SK-N-SH (cell line): ENCODE results near the gene MYBPH. TPM values are rescaled to one million over a fixed set of nuclear protein-coding genes. Genes with fewer than 3 reads are reported as not detected.

Experiments
- CTCF ChIA-PET: fragments of 300-600, 350-600 bp; formaldehyde crosslinking; extraction: SDS; loops from one replicate; lab custom pipeline; 2021; lab: Yijun Ruan, JAX
- POLR2A ChIA-PET: fragments of 350-600 bp; sonication (Branson Sonifier 250); formaldehyde crosslinking; extraction: SDS; loops from one replicate; lab custom pipeline; 2020; ENCODE audit warnings: antibody characterized with exemption, inconsistent platforms; lab: Yijun Ruan, JAX
- DNase-seq: peaks from one replicate; pipeline ENCODE4 v3.0.0; 2012
- H2AFZ ChIP-seq: fragments of 200-600 bp; sonication (generic); 2 replicates; pipeline ENCODE4 v1.8.1; 2016; ENCODE audit warnings: antibody characterized with exemption, mild to moderate bottlenecking, low read depth
- H3F3A ChIP-seq: fragments of 200-600 bp; sonication (generic); replicated peaks from 2 replicates; pipeline ENCODE3; 2016; ENCODE audit warnings: antibody characterized with exemption, mild to moderate bottlenecking; ENCODE audit not compliant: insufficient read depth
- H3K27ac ChIP-seq, 2 experiments: fragments of 200-500 bp in 1 of 2; fragments of 200-600 bp in 1 of 2; sonication (Bioruptor generic) in 1 of 2; sonication (generic), shearing (Covaris generic) in 1 of 2; 2 replicates each; pipeline versions ENCODE4 v1.5.1 to v1.6.1; 2014 to 2016; ENCODE audit warnings: low read depth in 2 of 2, inconsistent platforms in 1 of 2, low read length in 1 of 2, mild to moderate bottlenecking in 1 of 2, mixed read lengths in 1 of 2
- H3K27me3 ChIP-seq: fragments of 200-600 bp; sonication (generic), shearing (Covaris generic); 2 replicates; pipeline ENCODE4 v1.6.1; 2016; ENCODE audit warnings: mixed run types; ENCODE audit not compliant: insufficient read depth
- H3K36me3 ChIP-seq, 2 experiments: fragments of 200-500 bp in 1 of 2; fragments of 200-600 bp in 1 of 2; sonication (Bioruptor generic) in 1 of 2; sonication (generic) in 1 of 2; replicated peaks in 1 of 2; 2 replicates each; pipeline versions ENCODE3 to v1.5.1; 2014 to 2016; ENCODE audit warnings: low read length in 1 of 2, mild to moderate bottlenecking in 1 of 2; ENCODE audit not compliant: insufficient read depth in 2 of 2, control insufficient read depth in 1 of 2
- H3K4me1 ChIP-seq, 2 experiments: fragments of 200-500 bp in 1 of 2; fragments of 200-600 bp in 1 of 2; sonication (Bioruptor generic) in 1 of 2; sonication (generic), shearing (Covaris generic) in 1 of 2; 2 replicates each; pipeline versions ENCODE4 v1.5.1 to v1.6.1; 2014 to 2016; ENCODE audit warnings: low read depth in 1 of 2, low read length in 1 of 2, mixed run types in 1 of 2; ENCODE audit not compliant: insufficient read depth in 2 of 2, control insufficient read depth in 1 of 2
- H3K4me2 ChIP-seq: fragments of 200-600 bp; sonication (generic), shearing (Covaris generic); 2 replicates; pipeline ENCODE4 v1.6.1; 2017; ENCODE audit warnings: mixed run types
- H3K4me3 ChIP-seq, 2 experiments: fragments of 200-500 bp in 1 of 2; fragments of 200-600 bp in 1 of 2; sonication (Bioruptor generic) in 1 of 2; sonication (generic), shearing (Covaris generic) in 1 of 2; 2 replicates each; pipeline versions ENCODE4 v1.5.1 to v1.8.1; 2014 to 2016; ENCODE audit warnings: low read depth in 2 of 2, inconsistent platforms in 1 of 2, low read length in 1 of 2, mild to moderate bottlenecking in 1 of 2, mixed read lengths in 1 of 2, moderate library complexity in 1 of 2
- H3K79me2 ChIP-seq: fragments of 200-600 bp; sonication (generic); 2 replicates; pipeline ENCODE4 v1.8.1; 2017; ENCODE audit warnings: mild to moderate bottlenecking; ENCODE audit not compliant: insufficient read depth
- H3K9ac ChIP-seq: fragments of 200-600 bp; sonication (generic); 2 replicates; pipeline ENCODE4 v1.6.1; 2017; ENCODE audit warnings: mixed run types
- H3K9me2 ChIP-seq: fragments of 200-600 bp; sonication (generic); 2 replicates; pipeline ENCODE4 v1.6.1; 2017; ENCODE audit warnings: mixed run types
- H3K9me3 ChIP-seq: fragments of 200-600 bp; sonication (generic); 2 replicates; pipeline ENCODE4 v1.6.1; 2017; ENCODE audit warnings: mixed run types, mild to moderate bottlenecking, moderate library complexity
- H4K20me1 ChIP-seq: fragments of 200-600 bp; sonication (generic); 2 replicates; pipeline ENCODE4 v1.6.1; 2017; ENCODE audit warnings: mild to moderate bottlenecking, mixed run types; ENCODE audit not compliant: insufficient read depth
- CHD2 ChIP-seq: fragments of 150-350 bp; IDR thresholded peaks from 2 replicates; pipeline ENCODE4 v1.6.1; 2018; ENCODE audit warnings: low read length; ENCODE audit not compliant: partially characterized antibody
- ELF1 ChIP-seq: IDR thresholded peaks from 2 replicates; pipeline ENCODE4 v1.4.0; 2012
- GABPA ChIP-seq: IDR thresholded peaks from 2 replicates; pipeline ENCODE4 v1.4.0; 2012; ENCODE audit warnings: low read depth, mild to moderate bottlenecking
- MEF2A ChIP-seq: IDR thresholded peaks from 2 replicates; pipeline ENCODE4 v1.4.0; 2012; ENCODE audit warnings: low read depth, borderline replicate concordance
- NFIC ChIP-seq: IDR thresholded peaks from 2 replicates; pipeline ENCODE4 v1.4.0; 2012; ENCODE audit warnings: borderline replicate concordance
- NRF1 ChIP-seq: IDR thresholded peaks from 2 replicates; pipeline ENCODE4 v1.6.1; 2012; ENCODE audit warnings: low read depth, mild to moderate bottlenecking, low read length
- POLR2AphosphoS5 ChIP-seq: IDR thresholded peaks from 2 replicates; pipeline ENCODE4 v1.6.1; 2012; ENCODE audit warnings: low read depth, low read length
- RAD21 ChIP-seq: IDR thresholded peaks from 2 replicates; pipeline ENCODE4 v1.6.1; 2012; ENCODE audit warnings: mild to moderate bottlenecking, low read length
- REST ChIP-seq: IDR thresholded peaks from 2 replicates; pipeline ENCODE4 v1.6.1; 2012; ENCODE audit warnings: mild to moderate bottlenecking, low read depth, low read length, moderate library complexity
- RFX5 ChIP-seq: IDR thresholded peaks from 2 replicates; pipeline ENCODE4 v1.6.1; 2012; ENCODE audit warnings: mild to moderate bottlenecking, improper control_type of control experiment, low read length
- RXRA ChIP-seq: IDR thresholded peaks from 2 replicates; pipeline ENCODE4 v1.4.0; 2012; ENCODE audit warnings: low read depth, mild to moderate bottlenecking, borderline replicate concordance
- SMC3 ChIP-seq: IDR thresholded peaks from 2 replicates; pipeline ENCODE4 v1.6.1; 2012; ENCODE audit warnings: low read depth, low read length, improper control_type of control experiment
- TAF1 ChIP-seq: IDR thresholded peaks from 2 replicates; pipeline ENCODE4 v1.6.1; 2012; ENCODE audit warnings: low read depth, mild to moderate bottlenecking, low read length, moderate library complexity, borderline replicate concordance
- TCF12 ChIP-seq: IDR thresholded peaks from 2 replicates; pipeline ENCODE4 v1.4.0; 2012
- ZBTB33 ChIP-seq: IDR thresholded peaks from 2 replicates; pipeline ENCODE4 v1.4.0; 2012; ENCODE audit warnings: low read depth, borderline replicate concordance
- WGBS: methylation state at CpG from one replicate; pipeline ENCODE4 v1.1.6; 2017; ENCODE audit warnings: low lambda C conversion rate; 5-methylcytosine and 5-hydroxymethylcytosine counted together
- polyA plus RNA-seq, 3 experiments: library from polyadenylated mRNA; depleted of rRNA; stranded (reverse); fragments of >200 nt; gene quantifications; 2 replicates each; pipeline ENCODE4 v1.2.3, GENCODE V29; 2012

MYBPH gene
- polyA plus RNA-seq, 1 of the 3 experiments (the other 2 are of a cell fraction): 0.12 TPM

- no peaks in the 10 kb centered on the region for H3K36me3 ChIP-seq
Measured at GRCh38 chr1:203161175-203161574, 14.5 kb downstream of the MYBPH start.

More at GRCh38 chr1:203161175-203161574, 14.5 kb downstream of the MYBPH start:
- Histone ChIP-seq H3K9ac (no peak overlapping the region), H3K4me1 (no peaks in the 10 kb centered on the region; a peak in 1 of 4 replicates), H3K4me3 (no peak overlapping the region), H3K27ac (no peak overlapping the region), H3K9me3 (no peaks in the 10 kb centered on the region), H3K79me2 (no peaks in the 10 kb centered on the region), H3K9me2 (no peaks in the 10 kb centered on the region), H3F3A (no peaks in the 10 kb centered on the region), H3K4me2 (no peak overlapping the region), H3K27me3 (no peaks in the 10 kb centered on the region), H2AFZ (no peak overlapping the region), H4K20me1 (no peaks in the 10 kb centered on the region)
- POLR2A ChIA-PET: no interaction called here
- no peak for DNase-seq
- TF ChIP-seq REST (no peak), TAF1 (no peak), ELF1 (no peak), ZBTB33 (no peak), SMC3 (no peak), NFIC (no peak), POLR2AphosphoS5 (no peak), RFX5 (no peak), MEF2A (no peak), RXRA (no peak), NRF1 (no peak), GABPA (no peak), TCF12 (no peak), RAD21 (no peak), CHD2 (no peak)
- WGBS: 65% methylated on average over 6 of the region's 6 CpGs
- CTCF ChIA-PET: interaction anchor here (1.2 to 2.2 kb wide), 2 partner anchors 55 to 122 kb away, joined by 3 to 5 read pairs; no protein-coding TSS in a partner anchor
